ENCODE results near the gene PDIA4. TPM values are rescaled to one million over a fixed set of nuclear protein-coding genes. Genes with fewer than 3 reads are reported as not detected.

The PDIA4 gene
- total RNA-seq, 1 experiment from 2014 or later = 281 TPM

DNA sequence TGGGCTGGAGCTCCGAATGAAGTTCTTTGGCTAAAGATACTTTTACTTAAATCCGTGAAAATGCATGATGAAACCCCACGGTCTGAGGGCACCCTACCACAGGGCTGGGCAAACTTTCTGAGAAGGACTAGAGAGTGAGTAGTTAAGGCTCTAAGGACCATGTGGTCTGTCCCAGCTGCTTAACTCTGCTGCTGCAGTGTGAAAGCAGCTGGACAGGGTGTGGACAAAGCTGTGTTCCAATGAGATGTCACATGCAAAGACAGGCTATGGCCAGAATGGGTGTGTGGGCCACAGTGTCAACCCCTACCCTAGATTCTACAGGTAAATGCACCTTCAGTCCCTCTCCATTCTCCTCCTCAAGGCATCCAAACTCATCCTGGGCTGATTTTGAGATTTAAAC, 18.8 kb downstream of the PDIA4 start:
- no peaks in the 10 kb centered on the region for H3K27me3 ChIP-seq (ENCODE audit: control insufficient read depth, insufficient read depth, low read length)
- TF ChIP-seq SIN3A (IDR thresholded peaks at IDR 0.05; ENCODE audit: borderline replicate concordance, insufficient read depth, low read depth, low read length) (no peak), TCF7L2 (IDR thresholded peaks at IDR 0.05; ENCODE audit: low read depth, low read length) (no peak), POLR2AphosphoS5 (IDR thresholded peaks at IDR 0.05; ENCODE audit: low read depth, low read length) (no peak)
- TF ChIP-seq, protein P1, sequence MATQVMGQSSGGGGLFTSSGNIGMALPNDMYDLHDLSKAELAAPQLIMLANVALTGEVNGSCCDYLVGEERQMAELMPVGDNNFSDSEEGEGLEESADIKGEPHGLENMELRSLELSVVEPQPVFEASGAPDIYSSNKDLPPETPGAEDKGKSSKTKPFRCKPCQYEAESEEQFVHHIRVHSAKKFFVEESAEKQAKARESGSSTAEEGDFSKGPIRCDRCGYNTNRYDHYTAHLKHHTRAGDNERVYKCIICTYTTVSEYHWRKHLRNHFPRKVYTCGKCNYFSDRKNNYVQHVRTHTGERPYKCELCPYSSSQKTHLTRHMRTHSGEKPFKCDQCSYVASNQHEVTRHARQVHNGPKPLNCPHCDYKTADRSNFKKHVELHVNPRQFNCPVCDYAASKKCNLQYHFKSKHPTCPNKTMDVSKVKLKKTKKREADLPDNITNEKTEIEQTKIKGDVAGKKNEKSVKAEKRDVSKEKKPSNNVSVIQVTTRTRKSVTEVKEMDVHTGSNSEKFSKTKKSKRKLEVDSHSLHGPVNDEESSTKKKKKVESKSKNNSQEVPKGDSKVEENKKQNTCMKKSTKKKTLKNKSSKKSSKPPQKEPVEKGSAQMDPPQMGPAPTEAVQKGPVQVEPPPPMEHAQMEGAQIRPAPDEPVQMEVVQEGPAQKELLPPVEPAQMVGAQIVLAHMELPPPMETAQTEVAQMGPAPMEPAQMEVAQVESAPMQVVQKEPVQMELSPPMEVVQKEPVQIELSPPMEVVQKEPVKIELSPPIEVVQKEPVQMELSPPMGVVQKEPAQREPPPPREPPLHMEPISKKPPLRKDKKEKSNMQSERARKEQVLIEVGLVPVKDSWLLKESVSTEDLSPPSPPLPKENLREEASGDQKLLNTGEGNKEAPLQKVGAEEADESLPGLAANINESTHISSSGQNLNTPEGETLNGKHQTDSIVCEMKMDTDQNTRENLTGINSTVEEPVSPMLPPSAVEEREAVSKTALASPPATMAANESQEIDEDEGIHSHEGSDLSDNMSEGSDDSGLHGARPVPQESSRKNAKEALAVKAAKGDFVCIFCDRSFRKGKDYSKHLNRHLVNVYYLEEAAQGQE (IDR thresholded peaks at IDR 0.05; ENCODE audit: insufficient read depth in 1 of 2, low read depth in 2 of 2, low read length in 1 of 2) = no peak
- TF ChIP-seq, protein P2, sequence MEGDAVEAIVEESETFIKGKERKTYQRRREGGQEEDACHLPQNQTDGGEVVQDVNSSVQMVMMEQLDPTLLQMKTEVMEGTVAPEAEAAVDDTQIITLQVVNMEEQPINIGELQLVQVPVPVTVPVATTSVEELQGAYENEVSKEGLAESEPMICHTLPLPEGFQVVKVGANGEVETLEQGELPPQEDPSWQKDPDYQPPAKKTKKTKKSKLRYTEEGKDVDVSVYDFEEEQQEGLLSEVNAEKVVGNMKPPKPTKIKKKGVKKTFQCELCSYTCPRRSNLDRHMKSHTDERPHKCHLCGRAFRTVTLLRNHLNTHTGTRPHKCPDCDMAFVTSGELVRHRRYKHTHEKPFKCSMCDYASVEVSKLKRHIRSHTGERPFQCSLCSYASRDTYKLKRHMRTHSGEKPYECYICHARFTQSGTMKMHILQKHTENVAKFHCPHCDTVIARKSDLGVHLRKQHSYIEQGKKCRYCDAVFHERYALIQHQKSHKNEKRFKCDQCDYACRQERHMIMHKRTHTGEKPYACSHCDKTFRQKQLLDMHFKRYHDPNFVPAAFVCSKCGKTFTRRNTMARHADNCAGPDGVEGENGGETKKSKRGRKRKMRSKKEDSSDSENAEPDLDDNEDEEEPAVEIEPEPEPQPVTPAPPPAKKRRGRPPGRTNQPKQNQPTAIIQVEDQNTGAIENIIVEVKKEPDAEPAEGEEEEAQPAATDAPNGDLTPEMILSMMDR (IDR thresholded peaks at IDR 0.05) = no peak
- H3K9me3 ChIP-seq (ENCODE audit: control insufficient read depth, insufficient read depth, low read depth, low read length) = no peaks in the 10 kb centered on the region
- DNase-seq (ENCODE audit: low read depth, low spot score) (no peak), ATAC-seq (no peak)
- BruUV-seq (replicated peaks) = no TSS peak
- in situ Hi-C loops (cut with HindIII; ENCODE audit: low pct_unique_long_range_greater_than_20kb, low sequenced_read_pairs) = no loop called here
- ChIA-PET CTCF (no interaction called here), POLR2A (interaction anchor here (0.5 kb wide), 2 partner anchors 11 to 215 kb away, joined by 4 to 5 read pairs; no protein-coding TSS in a partner anchor)
- intact Hi-C loops (cut with micrococcal nuclease; ENCODE audit: unreplicated experiment) = no loop called here
- H3K4me3 ChIP-seq (ENCODE audit: low read depth in 2 of 2, low read length in 2 of 2) = no peak overlapping the region
- H3K27ac ChIP-seq (ENCODE audit: low read length) = no peak overlapping the region
- peaks cover 21% of the 10 kb centered on the region for H3K36me3 ChIP-seq (ENCODE audit: control insufficient read depth, insufficient read depth, low read length)
- H3K4me1 ChIP-seq (ENCODE audit: control insufficient read depth, insufficient read depth, low read length) = no peaks in the 10 kb centered on the region

- TF ChIP-seq POLR2AphosphoS5 (IDR thresholded peaks at IDR 0.05; ENCODE audit: low read depth, low read length) (no peak), SIN3A (IDR thresholded peaks at IDR 0.05; ENCODE audit: borderline replicate concordance, insufficient read depth, low read depth, low read length) (no peak), TCF7L2 (IDR thresholded peaks at IDR 0.05; ENCODE audit: low read depth, low read length) (no peak)
- TF ChIP-seq, protein P2 (IDR thresholded peaks at IDR 0.05) = no peak
- TF ChIP-seq, protein P1 (IDR thresholded peaks at IDR 0.05; ENCODE audit: insufficient read depth in 1 of 2, low read depth in 2 of 2, low read length in 1 of 2) = no peak
- ChIA-PET CTCF (interaction anchor here (0.6 to 1.0 kb wide), 3 partner anchors 14 to 61 kb away, joined by 4 to 5 read pairs (median 4); no protein-coding TSS in a partner anchor), POLR2A (no interaction called here)
- no TSS peak for BruUV-seq (replicated peaks)
- Histone ChIP-seq H3K9me3 (ENCODE audit: control insufficient read depth, insufficient read depth, low read depth, low read length) (no peaks in the 10 kb centered on the region), H3K36me3 (ENCODE audit: control insufficient read depth, insufficient read depth, low read length) (peaks cover 31% of the 10 kb centered on the region), H3K4me1 (ENCODE audit: control insufficient read depth, insufficient read depth, low read length) (no peaks in the 10 kb centered on the region), H3K27me3 (ENCODE audit: control insufficient read depth, insufficient read depth, low read length) (no peaks in the 10 kb centered on the region), H3K27ac (ENCODE audit: low read length) (no peak overlapping the region), H3K4me3 (ENCODE audit: low read depth in 2 of 2, low read length in 2 of 2) (no peak overlapping the region)
- ATAC-seq (peak; percentile 43; the same call in 1 of the 2 replicates), DNase-seq (ENCODE audit: low read depth, low spot score) (no peak)
- intact Hi-C loops (cut with micrococcal nuclease; ENCODE audit: unreplicated experiment) (no loop called here), in situ Hi-C loops (cut with HindIII; ENCODE audit: low pct_unique_long_range_greater_than_20kb, low sequenced_read_pairs) (no loop called here)
Measured at GRCh38 chr7:149007611-149008010, 20.7 kb downstream of the PDIA4 start.
